Upper lobe of right lung (tissue), 1 donor: Measurements from ENCODE around the gene CFAP46. TPM values are rescaled to one million over a fixed set of nuclear protein-coding genes. Genes with fewer than 3 reads are reported as not detected.

Experiments
- ATAC-seq: fragments of 200-7000 bp; cut with Tn5 transposase; one replicate; pipeline ENCODE4 v1.9.1; 2020; ENCODE audit warnings: mild to moderate bottlenecking, moderate library complexity
- DNase-seq: peaks from one replicate; pipeline ENCODE4 v3.0.0-alpha.2; 2020
- H3K27ac ChIP-seq: fragments of 200-600 bp; one replicate; pipeline ENCODE4 v1.8.0; 2022
- H3K27me3 ChIP-seq: fragments of 200-600 bp; one replicate; pipeline ENCODE4 v1.8.0; 2022; ENCODE audit warnings: mild to moderate bottlenecking
- H3K36me3 ChIP-seq: fragments of 200-600 bp; one replicate; pipeline ENCODE4 v1.8.0; 2022
- H3K4me1 ChIP-seq: fragments of 200-600 bp; one replicate; pipeline ENCODE4 v1.8.0; 2022
- H3K4me3 ChIP-seq: fragments of 200-600 bp; one replicate; pipeline ENCODE4 v1.8.0; 2022; ENCODE audit warnings: mild to moderate bottlenecking
- H3K9me3 ChIP-seq: fragments of 200-600 bp; one replicate; pipeline ENCODE4 v1.8.0; 2022
- intact Hi-C: fragments of 100-400 bp; cut with DNase I; formaldehyde crosslinking; loops from one replicate; pipeline ENCODE4 v1.11.0; 2022
- total RNA-seq: library from RNA; stranded (reverse); fragmentation: NEBNext Ultra II Directional; extraction: Animal tissue kit (Norgen Biotek cat#: 25700); gene quantifications from one replicate; pipeline ENCODE4 v1.2.1, GENCODE V29; 2021
- TF ChIP-seq, protein P1 (sequence below): fragments of 200-600 bp; IDR thresholded peaks from one replicate; pipeline ENCODE4 v1.8.0; 2022; ENCODE audit warnings: antibody characterized with exemption
- donor health status: DM: no; HTN: yes; CAD: no; lungs with severe emphysema.

The CFAP46 gene
- total RNA-seq, 1 donor from 2014 or later = 0.52 TPM

DNA sequence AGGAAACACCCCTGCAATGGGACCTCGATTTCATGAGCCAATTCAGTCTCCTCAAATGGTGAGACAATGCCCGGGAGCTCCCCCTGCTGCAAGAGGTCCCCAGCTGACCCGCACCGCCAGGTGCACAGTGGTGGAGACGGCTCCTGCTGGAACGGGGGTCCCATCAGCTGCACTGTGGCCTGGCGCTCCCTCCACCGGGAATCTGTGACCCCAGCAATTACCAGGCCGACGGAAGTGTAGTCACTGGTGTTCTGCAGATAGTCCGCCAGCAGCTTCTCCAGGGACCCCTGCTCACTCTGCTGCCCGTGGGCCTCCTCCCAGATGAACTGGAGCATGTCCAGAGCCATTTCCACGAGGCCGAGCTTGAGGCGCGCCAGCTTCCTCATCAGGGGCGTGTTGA lies 91.5 kb downstream of the CFAP46 start:
- intact Hi-C loops = no loop called here
- Histone ChIP-seq H3K9me3 (no peaks in the 10 kb centered on the region), H3K27me3 (peaks cover 14% of the 10 kb centered on the region), H3K27ac (no peak overlapping the region), H3K4me3 (no peak overlapping the region), H3K4me1 (no peaks in the 10 kb centered on the region), H3K36me3 (no peaks in the 10 kb centered on the region)
- TF ChIP-seq, protein P1, sequence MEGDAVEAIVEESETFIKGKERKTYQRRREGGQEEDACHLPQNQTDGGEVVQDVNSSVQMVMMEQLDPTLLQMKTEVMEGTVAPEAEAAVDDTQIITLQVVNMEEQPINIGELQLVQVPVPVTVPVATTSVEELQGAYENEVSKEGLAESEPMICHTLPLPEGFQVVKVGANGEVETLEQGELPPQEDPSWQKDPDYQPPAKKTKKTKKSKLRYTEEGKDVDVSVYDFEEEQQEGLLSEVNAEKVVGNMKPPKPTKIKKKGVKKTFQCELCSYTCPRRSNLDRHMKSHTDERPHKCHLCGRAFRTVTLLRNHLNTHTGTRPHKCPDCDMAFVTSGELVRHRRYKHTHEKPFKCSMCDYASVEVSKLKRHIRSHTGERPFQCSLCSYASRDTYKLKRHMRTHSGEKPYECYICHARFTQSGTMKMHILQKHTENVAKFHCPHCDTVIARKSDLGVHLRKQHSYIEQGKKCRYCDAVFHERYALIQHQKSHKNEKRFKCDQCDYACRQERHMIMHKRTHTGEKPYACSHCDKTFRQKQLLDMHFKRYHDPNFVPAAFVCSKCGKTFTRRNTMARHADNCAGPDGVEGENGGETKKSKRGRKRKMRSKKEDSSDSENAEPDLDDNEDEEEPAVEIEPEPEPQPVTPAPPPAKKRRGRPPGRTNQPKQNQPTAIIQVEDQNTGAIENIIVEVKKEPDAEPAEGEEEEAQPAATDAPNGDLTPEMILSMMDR = no peak
- DNase-seq = peak; percentile 42
- ATAC-seq = no peak

DNA sequence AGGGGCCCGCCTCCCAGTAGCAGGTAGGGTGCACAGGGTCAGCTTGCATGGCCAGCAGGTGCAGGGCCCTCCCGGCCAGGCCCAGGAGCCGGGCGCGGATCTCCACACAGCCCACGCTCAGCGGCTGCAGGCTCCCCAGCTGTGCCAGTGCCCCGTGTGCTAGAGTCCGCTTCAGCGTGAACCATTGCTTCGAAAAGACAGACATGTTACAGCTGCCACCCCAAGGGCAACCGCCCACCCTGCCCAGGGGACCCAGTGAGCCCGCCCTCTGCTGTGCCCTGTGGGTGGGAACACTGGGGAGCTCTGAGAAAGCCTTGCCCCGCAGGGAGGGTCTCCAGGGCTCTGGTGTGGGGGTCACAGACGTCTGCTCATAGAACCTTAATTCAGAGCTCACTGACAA lies 92.1 kb downstream of the CFAP46 start:
- intact Hi-C loops = no loop called here
- no peak overlapping the region for H3K4me3 ChIP-seq
- DNase-seq (peak; percentile 46), ATAC-seq (peak; percentile 14)
- TF ChIP-seq, protein P1 = no peak
- no peaks in the 10 kb centered on the region for H3K9me3 ChIP-seq
- no peaks in the 10 kb centered on the region for H3K36me3 ChIP-seq
- no peak overlapping the region for H3K27ac ChIP-seq
- peaks cover 14% of the 10 kb centered on the region for H3K27me3 ChIP-seq
- H3K4me1 ChIP-seq = no peaks in the 10 kb centered on the region

DNA sequence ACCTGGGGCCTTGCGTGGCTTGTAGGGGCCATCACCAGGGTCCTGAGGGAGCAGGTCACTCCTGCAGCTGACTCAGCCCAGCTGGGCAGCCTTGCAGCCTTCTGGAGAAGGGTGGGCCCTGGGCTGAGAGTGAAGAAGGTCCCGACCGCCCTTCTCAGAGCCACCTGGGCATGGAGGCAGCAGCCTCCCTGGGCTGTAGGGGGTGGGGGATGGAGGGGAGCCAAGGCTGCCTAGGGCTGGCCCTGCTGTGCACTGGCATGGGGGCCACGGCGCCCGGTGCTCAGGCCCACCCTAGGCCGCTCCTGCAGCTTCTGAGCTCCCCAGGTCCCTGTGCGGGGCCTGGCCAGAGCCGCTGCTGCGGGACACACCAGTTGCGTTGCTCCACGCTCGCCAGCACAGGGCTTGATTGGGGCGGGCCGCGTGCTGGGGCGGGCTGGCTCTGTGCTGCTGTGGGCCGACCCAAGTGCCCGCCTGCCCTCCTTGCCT lies 92.8 kb downstream of the CFAP46 start:
- H3K4me1 ChIP-seq = no peaks in the 10 kb centered on the region
- intact Hi-C loops = no loop called here
- no peak overlapping the region for H3K4me3 ChIP-seq
- no peaks in the 10 kb centered on the region for H3K36me3 ChIP-seq
- peak; percentile 54 for DNase-seq
- H3K27ac ChIP-seq = no peak overlapping the region
- no peaks in the 10 kb centered on the region for H3K9me3 ChIP-seq
- TF ChIP-seq, protein P1 = no peak
- ATAC-seq = peak; percentile 6
- peaks cover 14% of the 10 kb centered on the region for H3K27me3 ChIP-seq

DNA sequence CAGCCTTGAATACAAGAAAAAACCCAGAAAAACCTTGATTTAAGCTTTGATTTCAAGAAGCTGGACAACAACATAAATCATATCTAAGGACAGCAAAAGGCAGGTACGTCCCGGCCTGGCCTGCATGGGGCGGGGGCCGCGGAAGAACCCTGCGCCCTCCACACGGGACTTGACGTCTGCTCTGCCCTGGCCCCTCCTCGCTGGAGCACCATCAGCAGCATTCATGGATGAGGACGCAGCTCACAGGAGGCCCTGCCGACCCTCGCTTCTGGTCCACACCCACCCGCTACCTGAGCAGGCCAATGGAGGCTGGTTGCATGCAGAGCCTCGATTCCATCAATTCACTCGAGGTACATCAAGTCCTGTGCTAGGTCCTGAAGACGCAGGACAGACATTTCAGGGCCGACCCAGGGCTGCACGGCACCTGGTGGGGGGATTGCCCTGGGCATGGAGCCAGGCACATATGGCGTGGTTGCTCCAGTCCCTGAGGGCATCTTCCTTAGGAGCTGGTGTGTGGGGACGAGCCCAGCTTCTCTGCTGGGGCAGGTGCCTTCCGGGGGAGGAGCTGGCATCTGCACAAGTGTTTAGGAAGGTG lies 93.3 kb downstream of the CFAP46 start:
- ATAC-seq (no peak), DNase-seq (peak; percentile 48)
- no peaks in the 10 kb centered on the region for H3K36me3 ChIP-seq
- intact Hi-C loops = no loop called here
- no peaks in the 10 kb centered on the region for H3K9me3 ChIP-seq
- TF ChIP-seq, protein P1 = no peak
- no peak overlapping the region for H3K4me3 ChIP-seq
- no peaks in the 10 kb centered on the region for H3K4me1 ChIP-seq
- H3K27ac ChIP-seq = no peak overlapping the region
- H3K27me3 ChIP-seq = peaks cover 14% of the 10 kb centered on the region

DNA sequence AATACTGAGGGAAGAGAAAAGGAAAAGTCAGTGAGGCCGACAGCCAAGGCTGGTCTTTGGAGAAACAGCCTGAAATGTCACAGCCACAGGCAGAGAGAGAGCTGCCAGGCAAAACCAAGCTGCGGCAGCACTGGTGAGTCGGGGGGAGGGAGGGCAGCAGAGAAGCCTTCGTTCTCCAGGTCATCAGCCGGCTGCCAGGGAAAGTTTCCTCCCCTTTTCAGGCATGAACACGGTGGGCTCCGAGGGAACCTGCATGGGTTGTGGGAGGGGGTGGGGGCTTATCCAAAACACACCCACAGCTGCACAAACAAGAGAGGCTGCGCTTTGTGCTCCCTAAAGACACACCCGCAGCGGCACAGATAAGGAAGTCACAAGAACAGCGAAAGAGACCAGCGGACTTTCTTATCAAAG lies 94.1 kb downstream of the CFAP46 start:
- H3K4me3 ChIP-seq = no peak overlapping the region

More for the DNA sequence above, 94.1 kb downstream of the CFAP46 start:
- DNase-seq (peak; percentile 39), ATAC-seq (no peak)
- Histone ChIP-seq H3K27ac (no peak overlapping the region), H3K27me3 (peaks cover 14% of the 10 kb centered on the region), H3K9me3 (no peaks in the 10 kb centered on the region), H3K36me3 (no peaks in the 10 kb centered on the region), H3K4me1 (no peaks in the 10 kb centered on the region)
- TF ChIP-seq, protein P1 = no peak
- intact Hi-C loops = no loop called here
